Body of pancreas (tissue), 4 donors: ENCODE data around the gene USP46.

Experiments
- POLR2A ChIP-seq, 3 donors: fragments of 450-650 bp; IDR thresholded peaks; one replicate each; pipeline ENCODE4 v1.6.1; 2016; ENCODE audit warnings: antibody characterized with exemption in 3 of 3, mild to moderate bottlenecking in 2 of 3
- TF ChIP-seq, protein P1 (sequence below), 7 experiments: fragments of 450-650 bp in 4 of 7; fragments of 200-600 bp in 3 of 7; sonication (generic) in 3 of 7; IDR thresholded peaks; one replicate each; pipeline ENCODE4 v1.5.1; 2016 to 2019; ENCODE audit warnings: antibody characterized with exemption in 7 of 7

DNA sequence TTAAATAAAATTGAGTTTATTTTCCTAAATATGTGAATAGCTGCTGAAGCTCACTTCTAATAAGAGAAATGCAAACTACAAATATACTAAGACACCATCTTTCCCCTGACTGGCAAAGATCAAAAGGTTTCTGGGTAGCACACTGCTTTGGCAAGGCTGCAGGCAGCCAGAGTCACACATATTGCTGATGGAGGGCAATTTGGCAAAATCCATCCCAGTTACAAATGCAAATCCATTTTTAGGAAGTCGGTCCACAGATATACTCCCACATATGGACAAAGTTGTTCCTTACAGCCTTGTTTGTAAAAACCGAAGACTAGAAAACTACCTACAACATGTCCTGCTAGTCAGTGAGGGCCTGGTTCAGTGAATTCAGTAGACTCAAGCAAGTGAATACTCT lies 12.4 kb downstream of the USP46 start:
- TF ChIP-seq, protein P1, sequence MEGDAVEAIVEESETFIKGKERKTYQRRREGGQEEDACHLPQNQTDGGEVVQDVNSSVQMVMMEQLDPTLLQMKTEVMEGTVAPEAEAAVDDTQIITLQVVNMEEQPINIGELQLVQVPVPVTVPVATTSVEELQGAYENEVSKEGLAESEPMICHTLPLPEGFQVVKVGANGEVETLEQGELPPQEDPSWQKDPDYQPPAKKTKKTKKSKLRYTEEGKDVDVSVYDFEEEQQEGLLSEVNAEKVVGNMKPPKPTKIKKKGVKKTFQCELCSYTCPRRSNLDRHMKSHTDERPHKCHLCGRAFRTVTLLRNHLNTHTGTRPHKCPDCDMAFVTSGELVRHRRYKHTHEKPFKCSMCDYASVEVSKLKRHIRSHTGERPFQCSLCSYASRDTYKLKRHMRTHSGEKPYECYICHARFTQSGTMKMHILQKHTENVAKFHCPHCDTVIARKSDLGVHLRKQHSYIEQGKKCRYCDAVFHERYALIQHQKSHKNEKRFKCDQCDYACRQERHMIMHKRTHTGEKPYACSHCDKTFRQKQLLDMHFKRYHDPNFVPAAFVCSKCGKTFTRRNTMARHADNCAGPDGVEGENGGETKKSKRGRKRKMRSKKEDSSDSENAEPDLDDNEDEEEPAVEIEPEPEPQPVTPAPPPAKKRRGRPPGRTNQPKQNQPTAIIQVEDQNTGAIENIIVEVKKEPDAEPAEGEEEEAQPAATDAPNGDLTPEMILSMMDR (IDR thresholded peaks at IDR 0.05) = no peak
- TF ChIP-seq POLR2A (IDR thresholded peaks at IDR 0.05) = no peak
